ENCODE measurements around the gene SLC7A10. TPM values are rescaled to one million over a fixed set of nuclear protein-coding genes. Genes with fewer than 3 reads are reported as not detected.

SLC7A10 gene
- total RNA-seq, 4 donors from 2014 or later = not detected

- no peak overlapping the region for H3K4me3 ChIP-seq
- WGBS, 2 donors = 71 to 79% methylated on average over 5 of the region's 5 CpGs
- H3K27ac ChIP-seq = no peak overlapping the region
- H3K4me1 ChIP-seq = peaks cover 0 to 24% (median 17%) of the 10 kb centered on the region in 3 donors
- peaks cover 0 to 26% (median 21%) of the 10 kb centered on the region in 3 donors for H3K9me3 ChIP-seq
- H3K36me3 ChIP-seq = no peaks in the 10 kb centered on the region
- H3K27me3 ChIP-seq = peaks cover 9 to 85% (median 23%) of the 10 kb centered on the region in 4 donors
- intact Hi-C loops (cut with DNase I) = no loop called here
- no peak for DNase-seq
- TF ChIP-seq CTCF (IDR thresholded peaks at IDR 0.05) (no peak), POLR2A (IDR thresholded peaks at IDR 0.05) (no peak)
These were observed 4.3 kb upstream of the SLC7A10 start for GRCh38 chr19:33229962-33230361.

- Histone ChIP-seq H3K9me3 (peaks cover 0 to 26% (median 21%) of the 10 kb centered on the region in 3 donors), H3K27me3 (peaks cover 14 to 93% (median 27%) of the 10 kb centered on the region in 4 donors), H3K27ac (no peak overlapping the region), H3K36me3 (no peaks in the 10 kb centered on the region), H3K4me3 (no peak overlapping the region), H3K4me1 (peaks cover 0 to 24% (median 17%) of the 10 kb centered on the region in 3 donors)
- intact Hi-C loops (cut with DNase I) = no loop called here
- 86 to 100% methylated on average over 1 of the region's 1 CpG for WGBS, 2 donors
- DNase-seq = no peak
- TF ChIP-seq CTCF (IDR thresholded peaks at IDR 0.05) = no peak
- no peak for TF ChIP-seq POLR2A (IDR thresholded peaks at IDR 0.05)
These were observed 2.4 kb upstream of the SLC7A10 start for GRCh38 chr19:33227870-33228599.

GRCh38 chr19:33227242-33227650, 1.6 kb upstream of the SLC7A10 start:
- DNase-seq = no peak
- Histone ChIP-seq H3K27me3 (peaks cover 14 to 92% (median 27%) of the 10 kb centered on the region in 4 donors), H3K4me1 (peaks cover 0 to 24% (median 17%) of the 10 kb centered on the region in 3 donors), H3K36me3 (no peaks in the 10 kb centered on the region), H3K9me3 (peaks cover 0 to 26% (median 21%) of the 10 kb centered on the region in 3 donors), H3K4me3 (peak overlapping the region in 2 of 4 donors; percentile 39 to 51), H3K27ac (no peak overlapping the region)
- intact Hi-C loops (cut with DNase I) = no loop called here
- WGBS, 2 donors = 42 to 51% methylated on average over 6 to 12 of the region's 18 CpGs
- TF ChIP-seq POLR2A (IDR thresholded peaks at IDR 0.05) (no peak), CTCF (IDR thresholded peaks at IDR 0.05) (no peak)

- Histone ChIP-seq H3K36me3 (no peaks in the 10 kb centered on the region), H3K4me1 (peaks cover 0 to 24% (median 17%) of the 10 kb centered on the region in 3 donors), H3K9me3 (peaks cover 0 to 26% (median 21%) of the 10 kb centered on the region in 3 donors), H3K27me3 (peaks cover 14 to 93% (median 27%) of the 10 kb centered on the region in 4 donors), H3K4me3 (peak overlapping the region in 3 of 4 donors; percentile 4 to 51 (median 39)), H3K27ac (no peak overlapping the region)
- no peak for TF ChIP-seq CTCF (IDR thresholded peaks at IDR 0.05)
- TF ChIP-seq POLR2A (IDR thresholded peaks at IDR 0.05) = no peak
- intact Hi-C loops (cut with DNase I) = no loop called here
- no peak for DNase-seq
- WGBS, 2 donors = 33% methylated on average over 20 of the region's 66 CpGs; no CpG with 5 or more reads in 1 of the 2 donors
These were observed 1.0 kb upstream of the SLC7A10 start for GRCh38 chr19:33226550-33227241.

Measured in esophagus squamous epithelium (tissue), 5 donors.